ENCODE data around the gene ABTB2.
"Not testable (repeated sequence)": the region's sequence is repeated elsewhere in the genome, so short reads cannot be mapped to it uniquely, and the experiment has no call there.

ABTB2 gene

DNA sequence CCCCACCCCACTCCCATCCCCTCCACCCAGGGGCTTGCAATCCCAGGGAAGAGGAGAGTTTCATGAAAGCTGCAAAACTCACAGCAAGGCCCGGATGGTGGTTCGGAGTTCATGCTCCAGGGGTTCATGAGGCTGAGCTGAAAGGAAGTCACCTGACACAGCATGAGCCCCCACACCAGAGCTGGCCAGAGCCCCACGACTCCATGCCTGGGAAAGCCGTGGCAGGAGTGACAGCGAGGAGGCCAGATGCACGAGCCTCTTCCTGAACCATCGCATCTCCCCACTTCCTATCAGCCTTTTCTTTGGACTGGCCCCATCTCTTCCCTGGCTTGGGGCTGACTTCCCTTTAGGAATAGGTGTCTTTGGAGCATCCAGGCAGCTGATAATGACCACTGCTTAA lies 105.8 kb downstream of the ABTB2 start:
- DNase-seq: no peak
- no peak overlapping the region for H3K27ac ChIP-seq
- in situ Hi-C loops (cut with HindIII; ENCODE audit: low pct_ligation_motif_present, low sequenced_read_pairs): no loop called here
- no peaks in the 10 kb centered on the region for H3K36me3 ChIP-seq (replicated peaks)
- TF ChIP-seq, protein P1, sequence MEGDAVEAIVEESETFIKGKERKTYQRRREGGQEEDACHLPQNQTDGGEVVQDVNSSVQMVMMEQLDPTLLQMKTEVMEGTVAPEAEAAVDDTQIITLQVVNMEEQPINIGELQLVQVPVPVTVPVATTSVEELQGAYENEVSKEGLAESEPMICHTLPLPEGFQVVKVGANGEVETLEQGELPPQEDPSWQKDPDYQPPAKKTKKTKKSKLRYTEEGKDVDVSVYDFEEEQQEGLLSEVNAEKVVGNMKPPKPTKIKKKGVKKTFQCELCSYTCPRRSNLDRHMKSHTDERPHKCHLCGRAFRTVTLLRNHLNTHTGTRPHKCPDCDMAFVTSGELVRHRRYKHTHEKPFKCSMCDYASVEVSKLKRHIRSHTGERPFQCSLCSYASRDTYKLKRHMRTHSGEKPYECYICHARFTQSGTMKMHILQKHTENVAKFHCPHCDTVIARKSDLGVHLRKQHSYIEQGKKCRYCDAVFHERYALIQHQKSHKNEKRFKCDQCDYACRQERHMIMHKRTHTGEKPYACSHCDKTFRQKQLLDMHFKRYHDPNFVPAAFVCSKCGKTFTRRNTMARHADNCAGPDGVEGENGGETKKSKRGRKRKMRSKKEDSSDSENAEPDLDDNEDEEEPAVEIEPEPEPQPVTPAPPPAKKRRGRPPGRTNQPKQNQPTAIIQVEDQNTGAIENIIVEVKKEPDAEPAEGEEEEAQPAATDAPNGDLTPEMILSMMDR (IDR thresholded peaks at IDR 0.05; ENCODE audit: low read depth, low read length, missing control alignments): no peak
- H3K4me3 ChIP-seq (ENCODE audit: low read depth, low read length): no peak overlapping the region
- no peaks in the 10 kb centered on the region for H3K27me3 ChIP-seq (replicated peaks)

- TF ChIP-seq, protein P1 (IDR thresholded peaks at IDR 0.05; ENCODE audit: low read depth, low read length, missing control alignments): no peak
- DNase-seq: peak; percentile 20
- Histone ChIP-seq H3K27me3 (replicated peaks) (no peaks in the 10 kb centered on the region), H3K36me3 (replicated peaks) (no peaks in the 10 kb centered on the region), H3K4me3 (ENCODE audit: low read depth, low read length) (peak overlapping the region; percentile 51), H3K27ac (peak overlapping the region; percentile 29)
- in situ Hi-C loops (cut with HindIII; ENCODE audit: low pct_ligation_motif_present, low sequenced_read_pairs): no loop called here
These were observed 106.2 kb downstream of the ABTB2 start for GRCh38 chr11:34251589-34251980.

DNA sequence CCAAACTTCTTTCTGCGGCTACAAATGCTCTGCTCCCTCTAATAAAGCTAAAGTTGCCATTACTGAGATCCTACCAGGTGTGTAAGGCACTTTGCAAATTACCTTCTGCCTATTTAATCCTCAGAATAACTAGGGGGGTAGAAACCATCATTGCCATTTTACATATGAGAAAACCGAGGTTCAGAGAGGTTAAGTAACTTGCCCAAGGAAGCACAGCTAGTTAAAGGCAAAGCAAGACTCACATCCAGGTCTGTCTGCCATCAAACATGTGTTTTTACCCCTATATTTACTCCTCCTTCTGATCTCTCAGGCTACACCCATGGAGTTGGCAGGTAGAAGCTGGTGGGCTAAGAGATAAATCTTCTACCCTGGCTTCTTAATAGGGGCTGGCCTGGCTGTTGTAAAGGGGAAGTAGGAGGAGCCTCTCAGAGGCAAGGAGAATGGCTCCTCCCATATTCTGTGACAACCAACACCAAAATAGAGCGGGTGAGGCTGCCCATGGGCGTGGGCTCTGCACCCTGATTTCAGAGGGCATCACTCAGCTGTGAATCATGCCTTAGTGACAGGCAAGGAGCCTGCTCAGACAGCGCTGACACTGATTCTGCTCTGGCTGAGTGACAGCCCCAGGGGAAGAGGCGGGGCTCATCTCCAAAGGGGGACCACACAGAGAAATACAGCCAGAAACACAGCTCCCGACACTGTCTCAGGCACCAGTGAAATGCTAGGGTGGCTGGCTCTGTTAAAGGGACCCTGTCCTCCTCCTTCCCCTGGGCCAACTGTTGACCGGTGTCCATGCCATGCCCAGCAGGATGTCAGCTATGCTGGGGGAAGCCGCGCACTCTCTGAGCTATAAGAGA lies 106.8 kb downstream of the ABTB2 start:
- TF ChIP-seq, protein P1 (IDR thresholded peaks at IDR 0.05; ENCODE audit: low read depth, low read length, missing control alignments): no peak
- Histone ChIP-seq H3K36me3 (replicated peaks) (no peaks in the 10 kb centered on the region), H3K27ac (peak overlapping the region; percentile 29), H3K27me3 (replicated peaks) (no peaks in the 10 kb centered on the region), H3K4me3 (ENCODE audit: low read depth, low read length) (peak overlapping the region; percentile 51)
- peak; percentile 29 for DNase-seq
- in situ Hi-C loops (cut with HindIII; ENCODE audit: low pct_ligation_motif_present, low sequenced_read_pairs): no loop called here

DNA sequence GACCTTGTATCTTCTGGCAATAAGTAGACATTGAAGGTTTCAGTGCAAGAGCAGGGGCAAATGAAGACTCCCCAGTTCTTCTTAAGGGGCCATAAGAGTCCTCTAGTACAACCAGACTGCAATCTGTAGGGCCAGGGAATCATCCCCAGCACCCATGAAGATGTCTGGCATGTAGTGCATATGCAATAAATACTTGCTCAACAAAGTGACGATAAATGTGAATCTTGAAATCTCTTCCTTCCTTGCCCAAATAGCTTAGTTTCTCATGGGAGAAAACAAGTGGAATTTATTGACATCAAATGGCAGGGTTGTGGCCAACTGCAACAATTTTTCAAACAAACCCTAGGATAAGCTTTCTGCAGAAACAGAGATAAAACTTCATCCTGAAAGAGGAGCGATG lies 107.6 kb downstream of the ABTB2 start:
- no peak for DNase-seq
- TF ChIP-seq, protein P1 (IDR thresholded peaks at IDR 0.05; ENCODE audit: low read depth, low read length, missing control alignments): no peak
- Histone ChIP-seq H3K4me3 (ENCODE audit: low read depth, low read length) (no peak overlapping the region), H3K27me3 (replicated peaks) (no peaks in the 10 kb centered on the region), H3K36me3 (replicated peaks) (no peaks in the 10 kb centered on the region), H3K27ac (no peak overlapping the region)
- in situ Hi-C loops (cut with HindIII; ENCODE audit: low pct_ligation_motif_present, low sequenced_read_pairs): no loop called here

DNA sequence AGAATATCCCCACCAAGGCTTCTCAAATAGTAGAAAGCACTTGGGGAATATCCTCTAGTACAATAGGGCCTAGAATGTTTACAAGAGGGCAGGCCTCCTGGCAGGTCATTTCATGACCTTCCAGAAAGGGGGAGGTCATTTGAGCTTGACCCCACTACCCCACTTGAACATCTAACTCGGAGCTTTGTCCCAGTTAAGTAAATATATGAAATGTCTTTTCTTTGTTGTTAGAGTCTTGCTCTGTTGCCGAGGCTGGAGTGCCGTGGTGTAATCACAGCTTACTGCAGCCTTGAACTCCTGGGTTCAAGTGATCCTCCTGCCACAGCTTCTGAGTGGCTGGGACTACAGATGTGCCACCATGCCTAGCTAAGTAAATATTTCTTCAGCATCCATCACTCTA lies 108.4 kb downstream of the ABTB2 start:
- H3K4me3 ChIP-seq (ENCODE audit: low read depth, low read length): no peak overlapping the region
- H3K27me3 ChIP-seq (replicated peaks): no peaks in the 10 kb centered on the region
- H3K36me3 ChIP-seq (replicated peaks): no peaks in the 10 kb centered on the region
- TF ChIP-seq, protein P1 (IDR thresholded peaks at IDR 0.05; ENCODE audit: low read depth, low read length, missing control alignments): no peak
- H3K27ac ChIP-seq: no peak overlapping the region
- in situ Hi-C loops (cut with HindIII; ENCODE audit: low pct_ligation_motif_present, low sequenced_read_pairs): no loop called here
- no peak for DNase-seq

GRCh38 chr11:34246511-34246910 lies 111.3 kb downstream of the ABTB2 start:
- H3K4me3 ChIP-seq (ENCODE audit: low read depth, low read length); H3K27me3 ChIP-seq (replicated peaks); H3K36me3 ChIP-seq (replicated peaks); in situ Hi-C loops (cut with HindIII; ENCODE audit: low pct_ligation_motif_present, low sequenced_read_pairs); H3K27ac ChIP-seq; DNase-seq: not testable (repeated sequence)

All from brain microvascular endothelial cell (primary cell).